Prostate gland (tissue), 2 donors: ENCODE data around the gene CABLES2. TPM values are rescaled to one million over a fixed set of nuclear protein-coding genes. Genes with fewer than 3 reads are reported as not detected.

Source experiments
- DNase-seq: peaks from one replicate; pipeline ENCODE4 v3.0.0-alpha.2; 2019; ENCODE audit warnings: low spot score
- H3K27ac ChIP-seq, 2 donors: fragments of 200-600 bp; sonication (generic); 2 replicates each; pipeline ENCODE4 v1.5.1; 2017 to 2019
- H3K27me3 ChIP-seq: fragments of 200-600 bp; sonication (generic); replicated peaks from 2 replicates; pipeline ENCODE4 v1.5.1; 2019; ENCODE audit not compliant: insufficient read depth
- H3K36me3 ChIP-seq, 2 donors: fragments of 200-600 bp; sonication (generic); 1 replicate in 1 of 2; 2 replicates in 1 of 2; pipeline versions ENCODE4 v1.5.1 to v1.8.1; 2017 to 2019
- H3K4me1 ChIP-seq: fragments of 200-600 bp; sonication (generic); replicated peaks from 2 replicates; pipeline ENCODE4 v1.5.1; 2019
- H3K4me3 ChIP-seq, 2 donors: fragments of 200-600 bp; sonication (generic); 2 replicates each; pipeline ENCODE4 v1.5.1; 2017 to 2019
- H3K9me3 ChIP-seq: fragments of 200-600 bp; sonication (generic); 2 replicates; pipeline ENCODE4 v1.5.1; 2017
- CTCF ChIP-seq, 4 experiments: fragments of 200-600 bp in 2 of 4; fragments of 450-650 bp in 2 of 4; sonication (generic) in 2 of 4; IDR thresholded peaks; 1 replicate in 3 of 4; 2 replicates in 1 of 4; pipeline ENCODE4 v1.5.1; 2016 to 2019; ENCODE audit warnings: antibody characterized with exemption in 4 of 4, mild to moderate bottlenecking in 2 of 4, moderate library complexity in 2 of 4
- POLR2A ChIP-seq: fragments of 450-650 bp; IDR thresholded peaks from one replicate; pipeline ENCODE4 v1.6.1; 2016; ENCODE audit warnings: antibody characterized with exemption, mild to moderate bottlenecking
- POLR2AphosphoS5 ChIP-seq: sonication (generic); formaldehyde crosslinking; IDR thresholded peaks from one replicate; pipeline ENCODE4 v1.6.1; 2017; ENCODE audit warnings: antibody characterized with exemption
- WGBS: methylation state at CpG from one replicate; pipeline ENCODE4 v1.1.5; 2018; 5-methylcytosine and 5-hydroxymethylcytosine counted together
- intact Hi-C: fragments of 100-400 bp; cut with DNase I; formaldehyde crosslinking; loops from one replicate; pipeline ENCODE4 v1.14.2; 2022
- total RNA-seq, 2 donors: library from RNA; depleted of rRNA; stranded (reverse); fragments of >200 nt; gene quantifications; one replicate each; pipeline ENCODE4 v1.1.0, GENCODE V29; 2016

Gene CABLES2
- total RNA-seq, 2 donors from 2014 or later, result 4.1 to 31.3 TPM

GRCh38 chr20:62398120-62398821 lies 8.8 kb downstream of the CABLES2 start:
- intact Hi-C loops, result no loop called here
- TF ChIP-seq POLR2A (no peak), POLR2AphosphoS5 (no peak), CTCF (IDR thresholded peaks at IDR 0.05) (no peak)
- 96% methylated on average over 19 of the region's 19 CpGs for WGBS

GRCh38 chr20:62396367-62397239 lies 10.5 kb downstream of the CABLES2 start:
- DNase-seq, result no peak
- intact Hi-C loops, result no loop called here
- Histone ChIP-seq H3K27me3 (no peaks in the 10 kb centered on the region), H3K27ac (no peak overlapping the region), H3K36me3 (no peaks in the 10 kb centered on the region), H3K9me3 (no peaks in the 10 kb centered on the region), H3K4me1 (no peaks in the 10 kb centered on the region), H3K4me3 (no peak overlapping the region)
- TF ChIP-seq POLR2A (no peak), CTCF (IDR thresholded peaks at IDR 0.05) (no peak), POLR2AphosphoS5 (no peak)
- 92% methylated on average over 33 of the region's 35 CpGs for WGBS

More at GRCh38 chr20:62398120-62398821, 8.8 kb downstream of the CABLES2 start:
- Histone ChIP-seq H3K27ac (no peak overlapping the region), H3K4me3 (no peak overlapping the region), H3K4me1 (no peaks in the 10 kb centered on the region), H3K9me3 (no peaks in the 10 kb centered on the region), H3K36me3 (no peaks in the 10 kb centered on the region), H3K27me3 (no peaks in the 10 kb centered on the region)
- no peak for DNase-seq

- H3K4me3 ChIP-seq, result no peak overlapping the region
- WGBS, result 87% methylated on average over 23 of the region's 27 CpGs
- DNase-seq, result no peak
These were observed 11.5 kb downstream of the CABLES2 start for GRCh38 chr20:62395311-62396242.

More at GRCh38 chr20:62395311-62396242, 11.5 kb downstream of the CABLES2 start:
- Histone ChIP-seq H3K4me1 (no peaks in the 10 kb centered on the region), H3K36me3 (no peaks in the 10 kb centered on the region), H3K9me3 (no peaks in the 10 kb centered on the region), H3K27ac (no peak overlapping the region), H3K27me3 (no peaks in the 10 kb centered on the region)
- TF ChIP-seq CTCF (IDR thresholded peaks at IDR 0.05) (no peak), POLR2A (no peak), POLR2AphosphoS5 (no peak)
- intact Hi-C loops, result no loop called here
